Esophagus squamous epithelium (tissue), 5 donors: ENCODE results near the gene ATRNL1. TPM values are rescaled to one million over a fixed set of nuclear protein-coding genes. Genes with fewer than 3 reads are reported as not detected.
A peak's percentile ranks its signal among the peaks of the same experiment; 100 is the strongest.
"Not testable (repeated sequence)": the region's sequence is repeated elsewhere in the genome, so short reads cannot be mapped to it uniquely, and the experiment has no call there.

Source experiments
- DNase-seq: peaks from one replicate; lab custom pipeline; 2025; lab: John Stamatoyannopoulos, UW
- H3K27ac ChIP-seq, 4 donors: fragments of 200-600 bp; sonication (generic); one replicate each; pipeline ENCODE4 v1.5.1; 2016 to 2019; ENCODE audit warnings: mild to moderate bottlenecking in 1 of 4
- H3K27me3 ChIP-seq, 4 donors: fragments of 200-600 bp; sonication (generic); 1 replicate in 3 of 4; 2 replicates in 1 of 4; pipeline versions ENCODE4 v1.5.1 to v1.6.0; 2017 to 2021; ENCODE audit warnings: antibody characterized with exemption in 1 of 4
- H3K36me3 ChIP-seq, 3 donors: fragments of 200-600 bp; sonication (generic); one replicate each; pipeline ENCODE4 v1.5.1; 2016 to 2019
- H3K4me1 ChIP-seq, 3 donors: fragments of 200-600 bp; sonication (generic); one replicate each; pipeline ENCODE4 v1.5.1; 2017 to 2019
- H3K4me3 ChIP-seq, 4 donors: fragments of 200-600 bp; sonication (generic); 1 replicate in 3 of 4; 2 replicates in 1 of 4; pipeline ENCODE4 v1.5.1; 2016 to 2019; ENCODE audit warnings: mild to moderate bottlenecking in 2 of 4, moderate library complexity in 1 of 4
- H3K9me3 ChIP-seq, 3 donors: fragments of 200-600 bp; sonication (generic); one replicate each; pipeline ENCODE4 v1.5.1; 2016 to 2019
- POLR2A ChIP-seq, 4 donors: fragments of 450-650 bp; IDR thresholded peaks; one replicate each; pipeline ENCODE4 v1.6.1; 2017; ENCODE audit warnings: antibody characterized with exemption in 4 of 4, mild to moderate bottlenecking in 4 of 4, moderate library complexity in 3 of 4
- WGBS, 2 donors: methylation state at CpG; one replicate each; pipeline ENCODE4 v1.1.5; 2018; 5-methylcytosine and 5-hydroxymethylcytosine counted together
- intact Hi-C: fragments of 100-400 bp; cut with DNase I; formaldehyde crosslinking; loops from one replicate; pipeline ENCODE4 v1.15.0; 2022
- total RNA-seq, 4 donors: library from RNA; depleted of rRNA; stranded (reverse); fragments of >200 nt; gene quantifications; one replicate each; pipeline ENCODE4 v1.1.0, GENCODE V29; 2016
- TF ChIP-seq, protein P1 (sequence below), 6 experiments: fragments of 450-650 bp in 4 of 6; fragments of 200-600 bp in 2 of 6; sonication (generic) in 2 of 6; IDR thresholded peaks; one replicate each; pipeline ENCODE4 v1.5.1; 2016 to 2019; ENCODE audit warnings: antibody characterized with exemption in 6 of 6, mild to moderate bottlenecking in 4 of 6, moderate library complexity in 4 of 6
- donor health status: DM: yes; HTN: yes; CAD: no.

ATRNL1 gene
- total RNA-seq, 4 donors from 2014 or later: 0.64 to 15.1 (median 2.6) TPM

GRCh38 chr10:115328331-115328730 is 235.2 kb downstream of the ATRNL1 start:
- Histone ChIP-seq H3K4me1 (no peaks in the 10 kb centered on the region), H3K27me3 (no peaks in the 10 kb centered on the region), H3K4me3 (no peak overlapping the region), H3K27ac (no peak overlapping the region), H3K36me3 (no peaks in the 10 kb centered on the region), H3K9me3 (no peaks in the 10 kb centered on the region)
- 60 to 82% methylated on average over 2 of the region's 2 CpGs for WGBS, 2 donors
- TF ChIP-seq, protein P1, sequence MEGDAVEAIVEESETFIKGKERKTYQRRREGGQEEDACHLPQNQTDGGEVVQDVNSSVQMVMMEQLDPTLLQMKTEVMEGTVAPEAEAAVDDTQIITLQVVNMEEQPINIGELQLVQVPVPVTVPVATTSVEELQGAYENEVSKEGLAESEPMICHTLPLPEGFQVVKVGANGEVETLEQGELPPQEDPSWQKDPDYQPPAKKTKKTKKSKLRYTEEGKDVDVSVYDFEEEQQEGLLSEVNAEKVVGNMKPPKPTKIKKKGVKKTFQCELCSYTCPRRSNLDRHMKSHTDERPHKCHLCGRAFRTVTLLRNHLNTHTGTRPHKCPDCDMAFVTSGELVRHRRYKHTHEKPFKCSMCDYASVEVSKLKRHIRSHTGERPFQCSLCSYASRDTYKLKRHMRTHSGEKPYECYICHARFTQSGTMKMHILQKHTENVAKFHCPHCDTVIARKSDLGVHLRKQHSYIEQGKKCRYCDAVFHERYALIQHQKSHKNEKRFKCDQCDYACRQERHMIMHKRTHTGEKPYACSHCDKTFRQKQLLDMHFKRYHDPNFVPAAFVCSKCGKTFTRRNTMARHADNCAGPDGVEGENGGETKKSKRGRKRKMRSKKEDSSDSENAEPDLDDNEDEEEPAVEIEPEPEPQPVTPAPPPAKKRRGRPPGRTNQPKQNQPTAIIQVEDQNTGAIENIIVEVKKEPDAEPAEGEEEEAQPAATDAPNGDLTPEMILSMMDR (IDR thresholded peaks at IDR 0.05): no peak
- TF ChIP-seq POLR2A (IDR thresholded peaks at IDR 0.05): no peak
- intact Hi-C loops: no loop called here
- no peak for DNase-seq

DNA sequence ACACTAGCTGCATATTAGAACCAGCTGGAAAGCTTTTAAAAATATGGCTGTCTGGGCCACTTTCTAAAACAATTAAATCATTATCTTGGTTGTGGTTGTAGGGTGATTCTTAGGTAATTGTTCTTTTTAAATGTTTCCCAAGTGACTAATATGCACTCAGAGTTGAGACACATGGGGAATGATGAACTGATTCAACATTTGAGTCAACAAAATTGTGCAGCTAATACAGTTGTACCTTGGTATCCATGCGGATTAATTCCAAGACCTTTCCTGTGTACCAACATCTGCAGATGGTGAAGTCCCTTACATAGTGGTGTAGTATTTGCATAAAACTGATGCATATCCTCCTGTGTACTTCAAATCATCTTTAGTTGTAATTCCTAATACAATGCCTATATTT is 242.2 kb downstream of the ATRNL1 start:
- DNase-seq: no peak
- no peaks in the 10 kb centered on the region for H3K27me3 ChIP-seq
- TF ChIP-seq POLR2A (IDR thresholded peaks at IDR 0.05): no peak
- TF ChIP-seq, protein P1 (IDR thresholded peaks at IDR 0.05): no peak
- 75 to 86% methylated on average over 1 of the region's 1 CpG for WGBS, 2 donors
- no peaks in the 10 kb centered on the region for H3K9me3 ChIP-seq
- H3K4me1 ChIP-seq: no peaks in the 10 kb centered on the region
- no peak overlapping the region for H3K27ac ChIP-seq
- no peak overlapping the region for H3K4me3 ChIP-seq
- H3K36me3 ChIP-seq: no peaks in the 10 kb centered on the region
- intact Hi-C loops: no loop called here

- DNase-seq: no peak
- Histone ChIP-seq H3K4me3 (no peak overlapping the region), H3K27ac (no peak overlapping the region), H3K9me3 (no peaks in the 10 kb centered on the region), H3K36me3 (no peaks in the 10 kb centered on the region), H3K4me1 (no peaks in the 10 kb centered on the region), H3K27me3 (no peaks in the 10 kb centered on the region)
- TF ChIP-seq, protein P1 (IDR thresholded peaks at IDR 0.05): peak in 4 of 6 experiments; percentile 20 to 67 (median 55)
- TF ChIP-seq POLR2A (IDR thresholded peaks at IDR 0.05): no peak
- WGBS, 2 donors: 9 to 10% methylated on average over 2 of the region's 2 CpGs
- intact Hi-C loops: no loop called here
Observed at GRCh38 chr10:115355162-115355760, 262.1 kb downstream of the ATRNL1 start.

- 94 to 100% methylated on average over 3 to 10 of the region's 18 CpGs for WGBS, 2 donors
- not testable (repeated sequence) for DNase-seq
Observed at GRCh38 chr10:115367920-115368319, 274.8 kb downstream of the ATRNL1 start.

DNA sequence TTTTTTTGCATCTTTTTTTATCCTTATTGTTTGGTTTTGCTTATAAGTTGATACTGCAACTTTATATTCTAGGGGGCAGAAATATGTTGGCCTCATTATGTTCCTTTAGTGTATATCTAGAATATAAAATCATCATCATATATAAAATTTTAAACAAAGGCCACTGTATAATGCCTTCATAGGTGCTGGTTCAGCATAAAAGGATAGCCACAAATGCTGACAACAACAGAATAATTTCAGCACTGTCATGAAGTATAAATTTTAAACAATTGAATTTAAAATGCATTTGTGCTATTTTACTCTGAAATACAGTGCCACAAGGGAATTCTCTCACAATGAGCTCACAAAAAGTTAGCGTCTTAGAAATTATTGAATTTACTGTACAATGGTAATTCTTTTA is 285.9 kb downstream of the ATRNL1 start:
- H3K36me3 ChIP-seq: no peaks in the 10 kb centered on the region

More at GRCh38 chr10:115367920-115368319, 274.8 kb downstream of the ATRNL1 start:
- H3K27ac ChIP-seq, H3K4me3 ChIP-seq, H3K36me3 ChIP-seq, H3K27me3 ChIP-seq, H3K4me1 ChIP-seq, intact Hi-C loops: not testable (repeated sequence)
- peaks cover 0 to 14% (median 0%) of the 10 kb centered on the region in 3 donors for H3K9me3 ChIP-seq

More for the DNA sequence above, 285.9 kb downstream of the ATRNL1 start:
- H3K4me3 ChIP-seq: no peak overlapping the region
- no peak for DNase-seq
- H3K4me1 ChIP-seq: no peaks in the 10 kb centered on the region
- intact Hi-C loops: no loop called here
- TF ChIP-seq, protein P1 (IDR thresholded peaks at IDR 0.05): no peak
- no peak for TF ChIP-seq POLR2A (IDR thresholded peaks at IDR 0.05)
- H3K9me3 ChIP-seq: no peaks in the 10 kb centered on the region
- no peak overlapping the region for H3K27ac ChIP-seq
- no peaks in the 10 kb centered on the region for H3K27me3 ChIP-seq
- 91 to 95% methylated on average over 1 of the region's 1 CpG for WGBS, 2 donors
